PFSK-1 (cell line): ENCODE results near the gene STAMBPL1.

ENCODE experiments used
- FOXP2 ChIP-seq: optimal IDR thresholded peaks from 2 replicates; pipeline ENCODE3; 2011; ENCODE audit warnings: borderline replicate concordance, control low read depth, inconsistent platforms; ENCODE audit not compliant: insufficient read depth; ENCODE audit errors: extremely low read length, extremely low read depth
- POLR2AphosphoS5 ChIP-seq: IDR thresholded peaks from 2 replicates; pipeline ENCODE4 v1.6.1; 2012; ENCODE audit warnings: low read depth, mild to moderate bottlenecking, control low read depth, low read length, moderate library complexity
- REST ChIP-seq, 2 experiments: IDR thresholded peaks; 2 replicates each; pipeline versions ENCODE4 v1.6.1 to v1.8.0; 2011 to 2012; ENCODE audit warnings: low read depth in 2 of 2, low read length in 2 of 2, control low read depth in 1 of 2, inconsistent platforms in 1 of 2, mild to moderate bottlenecking in 1 of 2, moderate library complexity in 1 of 2; ENCODE audit not compliant: insufficient read depth in 1 of 2
- SIN3A ChIP-seq: IDR thresholded peaks from 2 replicates; pipeline ENCODE4 v1.6.1; 2012; ENCODE audit warnings: mild to moderate bottlenecking, low read length, moderate library complexity, borderline replicate concordance; ENCODE audit not compliant: insufficient read depth
- TAF1 ChIP-seq: IDR thresholded peaks from 2 replicates; pipeline ENCODE4 v1.6.1; 2012; ENCODE audit warnings: low read length, control low read depth, borderline replicate concordance; ENCODE audit not compliant: insufficient read depth

Gene STAMBPL1

GRCh38 chr10:88934900-88935672, 55.0 kb downstream of the STAMBPL1 start:
- TF ChIP-seq POLR2AphosphoS5 (no peak), REST (IDR thresholded peaks at IDR 0.05; ENCODE audit: insufficient read depth in 1 of 2, low read depth in 2 of 2, low read length in 2 of 2) (no peak), SIN3A (no peak), TAF1 (no peak), FOXP2 (no peak)

- no peak for TF ChIP-seq POLR2AphosphoS5
- TF ChIP-seq TAF1 = no peak
- TF ChIP-seq SIN3A = no peak
- TF ChIP-seq REST (IDR thresholded peaks at IDR 0.05; ENCODE audit: insufficient read depth in 1 of 2, low read depth in 2 of 2, low read length in 2 of 2) = no peak
- TF ChIP-seq FOXP2 = no peak
Measured at GRCh38 chr10:88936656-88937055, 56.6 kb downstream of the STAMBPL1 start.

GRCh38 chr10:88938039-88938438, 58.0 kb downstream of the STAMBPL1 start:
- TF ChIP-seq SIN3A (no peak), TAF1 (no peak), REST (IDR thresholded peaks at IDR 0.05; ENCODE audit: insufficient read depth in 1 of 2, low read depth in 2 of 2, low read length in 2 of 2) (no peak), FOXP2 (no peak), POLR2AphosphoS5 (no peak)

GRCh38 chr10:88938938-88939337, 58.9 kb downstream of the STAMBPL1 start:
- TF ChIP-seq TAF1 (no peak), POLR2AphosphoS5 (no peak), REST (IDR thresholded peaks at IDR 0.05; ENCODE audit: insufficient read depth in 1 of 2, low read depth in 2 of 2, low read length in 2 of 2) (no peak), SIN3A (no peak), FOXP2 (no peak)

- no peak for TF ChIP-seq FOXP2
- TF ChIP-seq POLR2AphosphoS5 = no peak
- TF ChIP-seq TAF1 = no peak
- no peak for TF ChIP-seq SIN3A
- TF ChIP-seq REST (IDR thresholded peaks at IDR 0.05; ENCODE audit: insufficient read depth in 1 of 2, low read depth in 2 of 2, low read length in 2 of 2) = no peak
Measured at GRCh38 chr10:88941026-88941425, 61.0 kb downstream of the STAMBPL1 start.
